HepG2 (cell line): ENCODE results near the gene PTPRN. TPM values are rescaled to one million over a fixed set of nuclear protein-coding genes. Genes with fewer than 3 reads are reported as not detected.

Experiments
- ATAC-seq: fragments of 200-7000 bp; cut with Tn5 transposase; 3 replicates; pipeline ENCODE4 v1.9.1; 2020; ENCODE audit warnings: mild to moderate bottlenecking, moderate library complexity
- BruUV-seq: library from RNA; stranded (reverse); fragments of 400-500 nt; replicated peaks from 2 replicates; lab custom pipeline; 2021; lab: Mats Ljungman, UMichigan
- CTCF ChIA-PET: fragments of 300-600 bp; formaldehyde crosslinking; extraction: SDS; loops from one replicate; lab custom pipeline; 2021; ENCODE audit warnings: low total read pairs, inconsistent platforms, low intra/inter-chr PET ratio; lab: Yijun Ruan, JAX
- POLR2A ChIA-PET: fragments of 350-600 bp; sonication (Branson Sonifier 250); formaldehyde crosslinking; loops from one replicate; lab custom pipeline; 2020; ENCODE audit warnings: antibody characterized with exemption, inconsistent platforms; lab: Yijun Ruan, JAX
- DNase-seq: peaks from one replicate; pipeline ENCODE4 v3.0.0-alpha.2; 2015; ENCODE audit warnings: low spot score
- FAIRE-seq: peaks from 3 replicates; lab custom pipeline; 2011; peaks lifted over from hg19 to GRCh38; lab: Jason Lieb, UNC
- H2AFZ ChIP-seq: one replicate; pipeline ENCODE4 v1.6.1; 2011; ENCODE audit warnings: low read length, inconsistent platforms
- H3K27ac ChIP-seq: fragments of 300-600 bp; 3 replicates; pipeline ENCODE4 v1.8.0; 2011; ENCODE audit warnings: mixed run types, mild to moderate bottlenecking, mixed read lengths, low read length, inconsistent platforms; ENCODE audit not compliant: insufficient read depth; ENCODE audit errors: extremely low read length
- H3K27me3 ChIP-seq, 2 experiments: fragments of 200-600 bp in 1 of 2; 2 replicates in 1 of 2; 3 replicates in 1 of 2; pipeline versions ENCODE4 v1.6.0 to v1.8.0; 2011; ENCODE audit warnings: low read length in 2 of 2, mild to moderate bottlenecking in 2 of 2, moderate library complexity in 2 of 2, inconsistent platforms in 1 of 2; ENCODE audit not compliant: insufficient read depth in 2 of 2, control insufficient read depth in 1 of 2
- H3K36me3 ChIP-seq, 2 experiments: fragments of 200-600 bp in 1 of 2; replicated peaks in 1 of 2; 2 replicates in 1 of 2; 3 replicates in 1 of 2; pipeline versions ENCODE4 v1.5.1 to v1.8.0; 2011; ENCODE audit warnings: low read length in 2 of 2, inconsistent platforms in 1 of 2; ENCODE audit not compliant: insufficient read depth in 2 of 2, control insufficient read depth in 1 of 2
- H3K4me1 ChIP-seq: 2 replicates; pipeline ENCODE4 v1.5.1; 2012; ENCODE audit warnings: low read length, inconsistent platforms; ENCODE audit not compliant: insufficient read depth
- H3K4me2 ChIP-seq: 2 replicates; pipeline ENCODE4 v1.6.0; 2011; ENCODE audit warnings: low read depth, low read length, inconsistent platforms
- H3K4me3 ChIP-seq, 3 experiments: fragments of 200-600 bp in 1 of 3; sonication (generic), shearing (Covaris generic) in 1 of 3; replicated peaks in 1 of 3; 2 replicates each; pipeline ENCODE4 v1.5.1; 2011 to 2016; ENCODE audit warnings: low read length in 3 of 3, inconsistent platforms in 2 of 3, low read depth in 2 of 3, mild to moderate bottlenecking in 2 of 3, control low read depth in 1 of 3, mixed read lengths in 1 of 3; ENCODE audit not compliant: insufficient read depth in 1 of 3
- H3K79me2 ChIP-seq: one replicate; pipeline ENCODE4 v1.6.1; 2011; ENCODE audit warnings: low read length, inconsistent platforms; ENCODE audit not compliant: insufficient read depth
- H3K9ac ChIP-seq: 2 replicates; pipeline ENCODE4 v1.6.0; 2011; ENCODE audit warnings: mild to moderate bottlenecking, low read depth, low read length, inconsistent platforms; ENCODE audit not compliant: insufficient read depth
- H3K9me3 ChIP-seq: 2 replicates; pipeline ENCODE4 v1.5.1; 2012; ENCODE audit warnings: mild to moderate bottlenecking, low read length
- H4K20me1 ChIP-seq: 2 replicates; pipeline ENCODE4 v1.6.0; 2011; ENCODE audit warnings: inconsistent platforms, mild to moderate bottlenecking, low read length, moderate library complexity; ENCODE audit not compliant: insufficient read depth
- AGO2 ChIP-seq: fragments of 200-400 bp; formaldehyde crosslinking; optimal IDR thresholded peaks from 2 replicates; pipeline ENCODE3; 2017; ENCODE audit warnings: mild to moderate bottlenecking, low read depth, low read length, moderate library complexity
- ATRX ChIP-seq: sonication (generic); formaldehyde crosslinking; IDR thresholded peaks from 2 replicates; pipeline ENCODE4 v1.4.0; 2020; ENCODE audit warnings: missing genetic modification reagents, borderline replicate concordance
- BHLHE40 ChIP-seq: IDR thresholded peaks from 2 replicates; pipeline ENCODE4 v1.6.1; 2011; ENCODE audit warnings: low read length, improper control_type of control experiment
- CCDC6 ChIP-seq: sonication (generic); formaldehyde crosslinking; IDR thresholded peaks from 2 replicates; pipeline ENCODE4 v1.8.1; 2022; ENCODE audit warnings: mild to moderate bottlenecking, missing genetic modification reagents, moderate library complexity
- NFE2L2 ChIP-seq: fragments of 150-350 bp; IDR thresholded peaks from 2 replicates; pipeline ENCODE4 v1.6.1; 2014; ENCODE audit warnings: low read length
- NR0B2 ChIP-seq: sonication (generic); formaldehyde crosslinking; IDR thresholded peaks from 2 replicates; pipeline ENCODE4 v1.4.0; 2020; ENCODE audit warnings: mild to moderate bottlenecking, missing genetic modification reagents
- PRMT3 ChIP-seq: sonication (generic); formaldehyde crosslinking; IDR thresholded peaks from 2 replicates; pipeline ENCODE4 v1.8.1; 2022; ENCODE audit warnings: low read depth, mild to moderate bottlenecking, moderate library complexity, missing genetic modification reagents, borderline replicate concordance
- SOX5 ChIP-seq: IDR thresholded peaks from 2 replicates; pipeline ENCODE4 v1.6.1; 2016; ENCODE audit warnings: borderline replicate concordance
- YEATS4 ChIP-seq: sonication (generic); formaldehyde crosslinking; IDR thresholded peaks from 2 replicates; pipeline ENCODE4 v1.4.0; 2020; ENCODE audit warnings: missing genetic modification reagents, borderline replicate concordance
- ZNF329 ChIP-seq: sonication (generic); formaldehyde crosslinking; IDR thresholded peaks from 2 replicates; pipeline ENCODE4 v1.9.0; 2021; ENCODE audit warnings: low read depth, mild to moderate bottlenecking, missing genetic modification reagents
- ZNF33B ChIP-seq: sonication (generic); formaldehyde crosslinking; IDR thresholded peaks from 2 replicates; pipeline ENCODE4 v1.5.1; 2020; ENCODE audit warnings: mild to moderate bottlenecking, missing genetic modification reagents
- ZNF343 ChIP-seq: sonication (generic); formaldehyde crosslinking; IDR thresholded peaks from 2 replicates; pipeline ENCODE4 v1.4.0; 2020; ENCODE audit warnings: mild to moderate bottlenecking, missing genetic modification reagents
- ZNF496 ChIP-seq: sonication (generic); formaldehyde crosslinking; IDR thresholded peaks from 2 replicates; pipeline ENCODE4 v1.8.1; 2023; ENCODE audit warnings: mild to moderate bottlenecking, moderate library complexity, missing genetic modification reagents; ENCODE audit not compliant: insufficient replicate concordance
- ZNF546 ChIP-seq: sonication (generic); formaldehyde crosslinking; conservative IDR thresholded peaks from 2 replicates; pipeline ENCODE4 v1.8.1; 2023; ENCODE audit warnings: mild to moderate bottlenecking, missing genetic modification reagents
- ZNF713 ChIP-seq: sonication (generic); formaldehyde crosslinking; IDR thresholded peaks from 2 replicates; pipeline ENCODE4 v1.4.0; 2020; ENCODE audit warnings: mild to moderate bottlenecking, missing genetic modification reagents
- ZNF724P ChIP-seq: sonication (generic); formaldehyde crosslinking; IDR thresholded peaks from 2 replicates; pipeline ENCODE4 v1.8.0; 2022; ENCODE audit warnings: missing genetic modification reagents, borderline replicate concordance
- WGBS: methylation state at CpG from one replicate; pipeline ENCODE4 v1.1.6; 2017; ENCODE audit warnings: low lambda C conversion rate; 5-methylcytosine and 5-hydroxymethylcytosine counted together
- in situ Hi-C: cut with HindIII; loops from 2 replicates; pipeline ENCODE4 v1.10.0; 2017; ENCODE audit warnings: low pct_unique_long_range_greater_than_20kb; ENCODE audit not compliant: extremely low pct_ligation_motif_present
- intact Hi-C: fragments of 100-400 bp; cut with micrococcal nuclease; formaldehyde crosslinking; loops from one replicate; pipeline ENCODE4 v1.10.0; 2022; ENCODE audit not compliant: unreplicated experiment
- polyA plus RNA-seq, 8 experiments: library from polyadenylated mRNA; depleted of rRNA in 3 of 8; stranded (reverse) in 7 of 8; unstranded in 1 of 8; fragments of >200 nt; fragmentation: Illumina TruSeq in 4 of 8; extraction: Trizol in 4 of 8; gene quantifications; 2 replicates each; pipeline versions ENCODE4 v1.2.1 to v1.2.3, GENCODE V29; 2011 to 2016; ENCODE audit warnings: low read depth in 4 of 8, missing spikeins in 1 of 8, mixed read lengths in 1 of 8; ENCODE audit not compliant: insufficient read depth in 1 of 8
- total RNA-seq, 5 experiments: library from RNA; depleted of rRNA; stranded (reverse); fragments of >200 nt; fragmentation: Illumina TruSeq; extraction: Trizol; gene quantifications; 2 replicates each; pipeline ENCODE4 v1.2.3, GENCODE V29; 2016; ENCODE audit warnings: low read depth in 1 of 5
- TF ChIP-seq, protein P1 (sequence below): sonication (generic); formaldehyde crosslinking; IDR thresholded peaks from 2 replicates; pipeline ENCODE4; 2020; ENCODE audit warnings: missing genetic modification reagents, mild to moderate bottlenecking, borderline replicate concordance
- TF ChIP-seq, protein P2 (sequence below): sonication (generic); formaldehyde crosslinking; IDR thresholded peaks from 2 replicates; pipeline ENCODE4 v1.4.0; 2020; ENCODE audit warnings: missing genetic modification reagents

The PTPRN gene
- total and polyA plus RNA-seq, 2 of the 13 experiments (the other 11 are each of a cell fraction or from before 2014, with no cell fraction given) = 0.26 TPM; not detected in 1

GRCh38 chr2:219252900-219253752 is 56.1 kb downstream of the PTPRN start, which contains the start of gene TUBA4B:
TSS of gene TUBA4B (plus strand) at chr2:219253243. CDS start at chr2:219253408, 165 bp downstream.
- ATAC-seq (peak; percentile 1), FAIRE-seq (no peak), DNase-seq (no peak)
- Histone ChIP-seq H3K27me3 (peaks cover 2 to 35% of the 10 kb centered on the region in 2 experiments; a peak in 4 of 5 replicates), H3K4me1 (peaks cover 63% of the 10 kb centered on the region), H3K4me3 (peak within 1 kb of the TSS; percentile 62 to 83 (median 62)), H4K20me1 (no peaks in the 10 kb centered on the region), H3K9me3 (no peaks in the 10 kb centered on the region), H3K36me3 (peaks cover 1 to 3% of the 10 kb centered on the region in 2 experiments; a peak in 3 of 5 replicates), H2AFZ (no peak within 1 kb of the TSS), H3K79me2 (no peaks in the 10 kb centered on the region), H3K4me2 (peak within 1 kb of the TSS; percentile 99), H3K27ac (no peak within 1 kb of the TSS), H3K9ac (peak within 1 kb of the TSS; percentile 46; the same call in 1 of the 2 replicates)
- POLR2A ChIA-PET = interaction anchor here (1.2 to 5.7 kb wide), 13 partner anchors 8 to 299 kb away, joined by 3 to 73 read pairs (median 9); partner anchors contain the start of genes CNPPD1, DNAJB2, GLB1L and STK16
- WGBS = 65% methylated on average over 43 of the region's 49 CpGs
- CTCF ChIA-PET = interaction anchor here (0.6 to 1.2 kb wide), 3 partner anchors 24 to 41 kb away, joined by 3 read pairs; no protein-coding TSS in a partner anchor
- intact Hi-C loops = no loop called here
- no TSS peak for BruUV-seq
- in situ Hi-C loops = no loop called here
- TF ChIP-seq CCDC6 (CRISPR knock-in tag) = no peak
- no peak for TF ChIP-seq ZNF33B
- TF ChIP-seq ATRX = no peak
- TF ChIP-seq BHLHE40 = peak; percentile 42; the same call in 1 of the 2 replicates
- TF ChIP-seq ZNF496 (CRISPR knock-in tag) = no peak
- TF ChIP-seq AGO2 = peak; percentile 28
- no peak for TF ChIP-seq ZNF329 (CRISPR knock-in tag)
- no peak for TF ChIP-seq PRMT3 (CRISPR knock-in tag)
- TF ChIP-seq YEATS4 = no peak
- 0 out of 2 replicates have a peak, but pooled peaks have one; percentile 2 for TF ChIP-seq SOX5 (CRISPR knock-in tag)
- TF ChIP-seq ZNF724P = 0 out of 2 replicates have a peak, but pooled peaks have one; percentile 18
- 0 out of 2 replicates have a peak, but pooled peaks have one; percentile 1 for TF ChIP-seq ZNF713 (CRISPR knock-in tag)
- 0 out of 2 replicates have a peak, but pooled peaks have one; percentile 14 for TF ChIP-seq NR0B2
- TF ChIP-seq, protein P1, sequence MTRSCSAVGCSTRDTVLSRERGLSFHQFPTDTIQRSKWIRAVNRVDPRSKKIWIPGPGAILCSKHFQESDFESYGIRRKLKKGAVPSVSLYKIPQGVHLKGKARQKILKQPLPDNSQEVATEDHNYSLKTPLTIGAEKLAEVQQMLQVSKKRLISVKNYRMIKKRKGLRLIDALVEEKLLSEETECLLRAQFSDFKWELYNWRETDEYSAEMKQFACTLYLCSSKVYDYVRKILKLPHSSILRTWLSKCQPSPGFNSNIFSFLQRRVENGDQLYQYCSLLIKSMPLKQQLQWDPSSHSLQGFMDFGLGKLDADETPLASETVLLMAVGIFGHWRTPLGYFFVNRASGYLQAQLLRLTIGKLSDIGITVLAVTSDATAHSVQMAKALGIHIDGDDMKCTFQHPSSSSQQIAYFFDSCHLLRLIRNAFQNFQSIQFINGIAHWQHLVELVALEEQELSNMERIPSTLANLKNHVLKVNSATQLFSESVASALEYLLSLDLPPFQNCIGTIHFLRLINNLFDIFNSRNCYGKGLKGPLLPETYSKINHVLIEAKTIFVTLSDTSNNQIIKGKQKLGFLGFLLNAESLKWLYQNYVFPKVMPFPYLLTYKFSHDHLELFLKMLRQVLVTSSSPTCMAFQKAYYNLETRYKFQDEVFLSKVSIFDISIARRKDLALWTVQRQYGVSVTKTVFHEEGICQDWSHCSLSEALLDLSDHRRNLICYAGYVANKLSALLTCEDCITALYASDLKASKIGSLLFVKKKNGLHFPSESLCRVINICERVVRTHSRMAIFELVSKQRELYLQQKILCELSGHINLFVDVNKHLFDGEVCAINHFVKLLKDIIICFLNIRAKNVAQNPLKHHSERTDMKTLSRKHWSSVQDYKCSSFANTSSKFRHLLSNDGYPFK (CRISPR knock-in tag) = peak; percentile 14; the same call in 1 of the 2 replicates
- TF ChIP-seq ZNF343 (CRISPR knock-in tag) = no peak
- TF ChIP-seq ZNF546 (CRISPR knock-in tag) = 0 out of 2 replicates have a peak, but pooled peaks have one; percentile 24
- TF ChIP-seq, protein P2, sequence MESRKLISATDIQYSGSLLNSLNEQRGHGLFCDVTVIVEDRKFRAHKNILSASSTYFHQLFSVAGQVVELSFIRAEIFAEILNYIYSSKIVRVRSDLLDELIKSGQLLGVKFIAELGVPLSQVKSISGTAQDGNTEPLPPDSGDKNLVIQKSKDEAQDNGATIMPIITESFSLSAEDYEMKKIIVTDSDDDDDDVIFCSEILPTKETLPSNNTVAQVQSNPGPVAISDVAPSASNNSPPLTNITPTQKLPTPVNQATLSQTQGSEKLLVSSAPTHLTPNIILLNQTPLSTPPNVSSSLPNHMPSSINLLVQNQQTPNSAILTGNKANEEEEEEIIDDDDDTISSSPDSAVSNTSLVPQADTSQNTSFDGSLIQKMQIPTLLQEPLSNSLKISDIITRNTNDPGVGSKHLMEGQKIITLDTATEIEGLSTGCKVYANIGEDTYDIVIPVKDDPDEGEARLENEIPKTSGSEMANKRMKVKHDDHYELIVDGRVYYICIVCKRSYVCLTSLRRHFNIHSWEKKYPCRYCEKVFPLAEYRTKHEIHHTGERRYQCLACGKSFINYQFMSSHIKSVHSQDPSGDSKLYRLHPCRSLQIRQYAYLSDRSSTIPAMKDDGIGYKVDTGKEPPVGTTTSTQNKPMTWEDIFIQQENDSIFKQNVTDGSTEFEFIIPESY = peak; percentile 85
- TF ChIP-seq NFE2L2 = peak; percentile 29; the same call in 1 of the 2 replicates
